ENCODE results near the gene FBXW4. TPM values are rescaled to one million over a fixed set of nuclear protein-coding genes. Genes with fewer than 3 reads are reported as not detected.

Gene FBXW4
- total and polyA plus RNA-seq, 4 donors = 28.0 to 65.6 (median 54.5) TPM

DNA sequence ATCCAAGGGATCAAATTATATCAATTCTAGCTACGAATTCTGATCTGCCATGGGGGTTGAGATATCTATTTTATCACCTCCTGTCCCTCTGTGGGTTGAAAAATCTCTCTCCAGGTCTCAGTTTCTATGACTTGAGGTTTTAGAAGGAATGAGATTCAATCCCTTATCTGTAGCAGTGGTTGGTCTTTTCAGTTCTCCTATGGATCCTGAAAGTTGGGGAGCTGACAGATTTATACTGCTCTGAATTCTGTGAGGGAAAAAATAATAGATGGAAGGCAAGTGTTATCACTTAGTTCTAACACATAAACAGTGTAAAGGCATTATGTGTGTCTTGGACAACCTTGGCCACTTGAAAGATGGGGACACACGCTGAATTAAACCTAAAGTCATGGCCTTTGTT lies 15.8 kb upstream of the FBXW4 start:
- Histone ChIP-seq H3K9ac (ENCODE audit: insufficient read depth in 1 of 2, low read length in 2 of 2) (no peak overlapping the region), H3K9me3 (ENCODE audit: control insufficient read depth in 4 of 4, insufficient read depth in 3 of 4, low read length in 3 of 4) (no peaks in the 10 kb centered on the region), H3K36me3 (ENCODE audit: control insufficient read depth in 4 of 4, insufficient read depth in 4 of 4, low read length in 4 of 4) (no peaks in the 10 kb centered on the region), H3K27me3 (ENCODE audit: control insufficient read depth in 3 of 3, insufficient read depth in 3 of 3, low read length in 2 of 3) (peaks cover 0 to 19% (median 9%) of the 10 kb centered on the region in 3 donors), H3K4me1 (ENCODE audit: control insufficient read depth in 5 of 5, insufficient read depth in 5 of 5, low read length in 5 of 5) (peaks cover 0 to 7% (median 0%) of the 10 kb centered on the region in 5 donors), H3K27ac (ENCODE audit: low read depth in 1 of 2, low read length in 1 of 2) (no peak overlapping the region), H3K4me3 (no peak overlapping the region)
- DNase-seq (no peak), ATAC-seq (ENCODE audit: insufficient read depth, low FRiP score) (no peak)
- TF ChIP-seq, protein P1, sequence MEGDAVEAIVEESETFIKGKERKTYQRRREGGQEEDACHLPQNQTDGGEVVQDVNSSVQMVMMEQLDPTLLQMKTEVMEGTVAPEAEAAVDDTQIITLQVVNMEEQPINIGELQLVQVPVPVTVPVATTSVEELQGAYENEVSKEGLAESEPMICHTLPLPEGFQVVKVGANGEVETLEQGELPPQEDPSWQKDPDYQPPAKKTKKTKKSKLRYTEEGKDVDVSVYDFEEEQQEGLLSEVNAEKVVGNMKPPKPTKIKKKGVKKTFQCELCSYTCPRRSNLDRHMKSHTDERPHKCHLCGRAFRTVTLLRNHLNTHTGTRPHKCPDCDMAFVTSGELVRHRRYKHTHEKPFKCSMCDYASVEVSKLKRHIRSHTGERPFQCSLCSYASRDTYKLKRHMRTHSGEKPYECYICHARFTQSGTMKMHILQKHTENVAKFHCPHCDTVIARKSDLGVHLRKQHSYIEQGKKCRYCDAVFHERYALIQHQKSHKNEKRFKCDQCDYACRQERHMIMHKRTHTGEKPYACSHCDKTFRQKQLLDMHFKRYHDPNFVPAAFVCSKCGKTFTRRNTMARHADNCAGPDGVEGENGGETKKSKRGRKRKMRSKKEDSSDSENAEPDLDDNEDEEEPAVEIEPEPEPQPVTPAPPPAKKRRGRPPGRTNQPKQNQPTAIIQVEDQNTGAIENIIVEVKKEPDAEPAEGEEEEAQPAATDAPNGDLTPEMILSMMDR (IDR thresholded peaks at IDR 0.05; ENCODE audit: control extremely low read depth, extremely low read depth) = no peak
- WGBS, 2 donors = 81 to 85% methylated on average over 2 of the region's 2 CpGs

DNA sequence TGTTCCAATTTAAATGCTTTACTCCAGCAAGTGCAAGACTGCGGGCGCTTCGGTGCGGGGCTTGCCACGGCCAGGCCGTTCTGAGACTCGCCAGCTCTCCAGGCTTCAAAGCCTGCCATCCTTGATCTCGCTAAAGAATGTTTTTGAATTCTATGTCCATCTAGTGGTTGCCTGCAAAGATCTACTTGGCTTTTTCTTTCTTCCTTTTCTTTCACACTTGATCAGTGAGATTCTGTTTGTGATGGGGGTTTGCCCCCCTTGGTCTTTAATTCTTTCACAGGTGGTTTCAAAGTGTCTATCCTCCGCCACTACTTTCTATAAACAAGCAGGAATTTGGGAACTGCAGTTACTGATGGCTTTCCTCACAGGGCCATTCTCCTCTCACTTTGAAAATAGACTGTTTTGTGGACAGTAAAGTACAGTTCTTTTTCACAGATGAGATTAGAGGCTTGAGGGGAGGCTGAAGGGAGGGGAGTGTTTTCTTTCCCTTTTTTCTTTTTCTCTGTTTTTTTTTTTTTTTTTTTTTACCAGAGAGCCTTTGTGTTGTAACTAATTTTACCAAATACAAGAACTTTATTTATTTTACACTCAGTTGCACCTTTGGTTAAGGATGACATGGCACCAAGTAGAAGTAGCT lies 15.2 kb upstream of the FBXW4 start:
- TF ChIP-seq, protein P1 (IDR thresholded peaks at IDR 0.05; ENCODE audit: control extremely low read depth, extremely low read depth) = no peak
- Histone ChIP-seq H3K27ac (ENCODE audit: low read depth in 1 of 2, low read length in 1 of 2) (no peak overlapping the region), H3K27me3 (ENCODE audit: control insufficient read depth in 3 of 3, insufficient read depth in 3 of 3, low read length in 2 of 3) (peaks cover 0 to 19% (median 9%) of the 10 kb centered on the region in 3 donors), H3K4me3 (no peak overlapping the region), H3K9me3 (ENCODE audit: control insufficient read depth in 4 of 4, insufficient read depth in 3 of 4, low read length in 3 of 4) (no peaks in the 10 kb centered on the region), H3K36me3 (ENCODE audit: control insufficient read depth in 4 of 4, insufficient read depth in 4 of 4, low read length in 4 of 4) (no peaks in the 10 kb centered on the region), H3K9ac (ENCODE audit: insufficient read depth in 1 of 2, low read length in 2 of 2) (no peak overlapping the region), H3K4me1 (ENCODE audit: control insufficient read depth in 5 of 5, insufficient read depth in 5 of 5, low read length in 5 of 5) (peaks cover 0 to 7% (median 0%) of the 10 kb centered on the region in 5 donors)
- peak in 2 of 3 donors; percentile 14 to 15 for DNase-seq
- 23 to 28% methylated on average over 9 of the region's 9 CpGs for WGBS, 2 donors
- no peak for ATAC-seq (ENCODE audit: insufficient read depth, low FRiP score)

DNA sequence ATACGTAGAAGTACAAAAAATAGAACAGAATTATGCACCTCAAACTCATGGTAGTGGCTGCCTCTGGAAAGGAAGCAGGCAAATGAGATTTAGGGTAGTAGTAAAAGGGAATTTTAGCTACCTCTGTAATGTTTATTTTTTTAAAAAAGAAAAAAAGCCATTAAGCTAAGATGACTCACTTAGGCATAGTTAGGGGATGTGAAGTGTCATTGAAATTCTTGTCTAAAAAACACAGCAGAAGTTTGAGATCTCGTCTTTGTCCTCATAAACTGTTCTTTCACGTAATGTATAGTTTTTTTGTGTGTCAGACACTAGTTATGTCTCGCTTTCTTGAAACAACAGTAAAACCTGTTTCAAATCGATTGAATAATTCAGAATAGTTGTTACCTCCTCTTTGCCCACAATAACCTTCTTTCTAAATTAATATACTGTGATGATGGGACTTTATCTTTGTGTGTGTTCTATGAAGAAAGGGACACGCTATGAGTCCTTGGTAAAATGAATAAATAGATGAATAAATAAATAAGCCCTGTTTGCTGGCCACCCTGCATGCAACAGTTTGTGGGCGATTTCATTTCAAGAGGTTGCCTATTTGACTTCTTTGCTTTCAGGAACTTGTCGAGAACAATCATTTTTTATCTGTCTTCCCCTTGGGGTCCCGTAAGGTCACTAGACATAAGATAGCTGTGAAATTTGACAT lies 14.5 kb upstream of the FBXW4 start:
- peaks cover 0 to 19% (median 9%) of the 10 kb centered on the region in 3 donors for H3K27me3 ChIP-seq (ENCODE audit: control insufficient read depth in 3 of 3, insufficient read depth in 3 of 3, low read length in 2 of 3)
- H3K9ac ChIP-seq (ENCODE audit: insufficient read depth in 1 of 2, low read length in 2 of 2) = no peak overlapping the region
- no peaks in the 10 kb centered on the region for H3K9me3 ChIP-seq (ENCODE audit: control insufficient read depth in 4 of 4, insufficient read depth in 3 of 4, low read length in 3 of 4)
- H3K4me3 ChIP-seq = no peak overlapping the region
- TF ChIP-seq, protein P1 (IDR thresholded peaks at IDR 0.05; ENCODE audit: control extremely low read depth, extremely low read depth) = no peak
- DNase-seq = no peak
- H3K36me3 ChIP-seq (ENCODE audit: control insufficient read depth in 4 of 4, insufficient read depth in 4 of 4, low read length in 4 of 4) = no peaks in the 10 kb centered on the region
- H3K4me1 ChIP-seq (ENCODE audit: control insufficient read depth in 5 of 5, insufficient read depth in 5 of 5, low read length in 5 of 5) = peaks cover 0 to 7% (median 0%) of the 10 kb centered on the region in 5 donors
- WGBS, 2 donors = 55 to 56% methylated on average over 9 of the region's 9 CpGs
- no peak overlapping the region for H3K27ac ChIP-seq (ENCODE audit: low read depth in 1 of 2, low read length in 1 of 2)
- ATAC-seq (ENCODE audit: insufficient read depth, low FRiP score) = no peak

Data from lung (tissue), 12 donors.